ENCODE measurements around the gene VAMP1. TPM values are rescaled to one million over a fixed set of nuclear protein-coding genes. Genes with fewer than 3 reads are reported as not detected.

The VAMP1 gene
- total and polyA plus RNA-seq, 9 of the 15 experiments (the other 6 are each of a cell fraction or from before 2014, with no cell fraction given) = 0.76 to 13.2 (median 4.2) TPM

DNA sequence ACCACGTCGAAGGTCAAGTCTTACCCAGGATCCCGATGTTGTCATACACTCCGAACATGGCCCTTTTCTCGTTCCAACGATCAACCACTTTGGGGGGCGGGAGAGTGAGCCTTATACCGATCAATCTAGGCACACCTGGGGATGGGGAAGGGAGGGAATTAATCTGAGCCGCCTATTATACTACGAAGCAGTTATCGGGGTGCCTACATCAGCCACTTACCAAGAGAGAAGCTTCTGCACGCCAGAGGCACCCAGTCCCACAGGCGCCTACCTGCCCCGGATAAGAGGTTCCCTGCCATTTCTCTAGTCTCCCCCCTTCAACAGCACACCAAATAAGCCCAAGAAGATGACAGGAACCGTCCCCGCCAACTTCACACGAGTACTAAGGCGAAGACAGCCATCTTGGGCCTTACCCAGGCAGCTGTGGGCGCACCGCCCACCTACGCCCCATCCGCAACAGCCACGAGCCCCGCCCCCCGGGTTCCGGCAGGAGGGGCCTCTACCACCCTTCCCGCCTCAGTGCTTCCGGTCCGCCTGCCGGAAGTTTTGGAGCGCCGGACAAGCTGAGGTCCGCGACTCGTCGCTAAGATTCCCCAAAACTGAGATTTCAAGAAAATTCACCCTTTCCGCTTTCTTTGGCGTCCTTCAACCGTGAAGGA, 22.5 kb upstream of the VAMP1 start, which contains the start of gene MRPL51 (continued):
- peak; percentile 40 for TF ChIP-seq HNRNPLL (IDR thresholded peaks at IDR 0.05; ENCODE audit: low read depth, low read length, poor library complexity, severe bottlenecking)
- peak in 1 of 2 experiments; percentile 64 for TF ChIP-seq E2F6 (IDR thresholded peaks at IDR 0.05; ENCODE audit: borderline replicate concordance in 1 of 2, extremely low read depth in 1 of 2, insufficient read depth in 1 of 2, insufficient read length in 1 of 2, low read depth in 1 of 2, low read length in 1 of 2, poor library complexity in 1 of 2, severe bottlenecking in 1 of 2)
- no peak for TF ChIP-seq ZNF407 (IDR thresholded peaks at IDR 0.05; ENCODE audit: low read depth)
- TF ChIP-seq MAZ (CRISPR knock-in tag; conservative IDR thresholded peaks at IDR 0.05 in 1 of 2, IDR thresholded peaks at IDR 0.05 in 1 of 2) = peak in 1 of 2 experiments; percentile 70; a peak in 2 of 4 replicates
- TF ChIP-seq GTF2E2 (tag; IDR thresholded peaks at IDR 0.05) = peak; percentile 68; the same call in 1 of the 2 replicates
- no peak for TF ChIP-seq ELF4 (CRISPR knock-in tag; IDR thresholded peaks at IDR 0.05)
- TF ChIP-seq FOXM1 (IDR thresholded peaks at IDR 0.05; ENCODE audit: low read depth) = no peak
- no peak; the same call in 1 of the 2 replicates for TF ChIP-seq FOXM1 (CRISPR knock-in tag; IDR thresholded peaks at IDR 0.05; ENCODE audit: low read depth)
- peak; percentile 72 for TF ChIP-seq TAF9B (IDR thresholded peaks at IDR 0.05; ENCODE audit: partially characterized antibody)
- TF ChIP-seq ZEB2 (IDR thresholded peaks at IDR 0.05) = peak; percentile 46; the same call in 1 of the 2 replicates
- no peak for TF ChIP-seq ZNF699 (CRISPR knock-in tag; IDR thresholded peaks at IDR 0.05; ENCODE audit: insufficient replicate concordance)
- TF ChIP-seq ZNF785 (CRISPR knock-in tag; IDR thresholded peaks at IDR 0.05) = no peak
- TF ChIP-seq ZNF644 (tag; IDR thresholded peaks at IDR 0.05; ENCODE audit: low read depth) = 0 out of 2 replicates have a peak, but pooled peaks have one; percentile 31
- TF ChIP-seq ELF2 (CRISPR knock-in tag; IDR thresholded peaks at IDR 0.05) = peak; percentile 40; the same call in 1 of the 2 replicates
- no peak for TF ChIP-seq RNF219 (CRISPR knock-in tag; IDR thresholded peaks at IDR 0.05)
